ENCODE data around the gene BHLHE23. TPM values are rescaled to one million over a fixed set of nuclear protein-coding genes. Genes with fewer than 3 reads are reported as not detected.

Gene BHLHE23
- total RNA-seq, 1 donor from 2014 or later, result not detected

GRCh38 chr20:62980970-62981369 lies 25.8 kb downstream of the BHLHE23 start:
- TF ChIP-seq CTCF (conservative IDR thresholded peaks at IDR 0.05), result peak; percentile 36
- no peaks in the 10 kb centered on the region for H3K36me3 Mint-ChIP-seq
- DNase-seq (ENCODE audit: extremely low spot score, unreplicated experiment), result no peak
- no peak overlapping the region for H3K27ac Mint-ChIP-seq
- H3K4me1 Mint-ChIP-seq (ENCODE audit: unreplicated experiment), result peaks cover 3% of the 10 kb centered on the region
- no peak overlapping the region for H3K4me3 Mint-ChIP-seq
- H3K9me3 Mint-ChIP-seq, result no peaks in the 10 kb centered on the region
- H3K27me3 Mint-ChIP-seq, result peaks cover 75% of the 10 kb centered on the region

GRCh38 chr20:62980380-62980960 lies 26.3 kb downstream of the BHLHE23 start:
- Mint-ChIP-seq H3K4me1 (ENCODE audit: unreplicated experiment) (peaks cover 3% of the 10 kb centered on the region), H3K36me3 (no peaks in the 10 kb centered on the region), H3K4me3 (no peak overlapping the region), H3K9me3 (no peaks in the 10 kb centered on the region), H3K27ac (no peak overlapping the region), H3K27me3 (peaks cover 79% of the 10 kb centered on the region)
- DNase-seq (ENCODE audit: extremely low spot score, unreplicated experiment), result no peak
- TF ChIP-seq CTCF (conservative IDR thresholded peaks at IDR 0.05), result no peak

GRCh38 chr20:62979876-62980373 lies 26.8 kb downstream of the BHLHE23 start:
- H3K27me3 Mint-ChIP-seq, result peaks cover 81% of the 10 kb centered on the region
- DNase-seq (ENCODE audit: extremely low spot score, unreplicated experiment), result no peak
- H3K36me3 Mint-ChIP-seq, result no peaks in the 10 kb centered on the region
- H3K4me3 Mint-ChIP-seq, result no peak overlapping the region
- H3K4me1 Mint-ChIP-seq (ENCODE audit: unreplicated experiment), result peaks cover 3% of the 10 kb centered on the region
- H3K27ac Mint-ChIP-seq, result no peak overlapping the region
- no peak for TF ChIP-seq CTCF (conservative IDR thresholded peaks at IDR 0.05)
- no peaks in the 10 kb centered on the region for H3K9me3 Mint-ChIP-seq

- peaks cover 81% of the 10 kb centered on the region for H3K27me3 Mint-ChIP-seq
- H3K9me3 Mint-ChIP-seq, result no peaks in the 10 kb centered on the region
- DNase-seq (ENCODE audit: extremely low spot score, unreplicated experiment), result no peak
- peaks cover 3% of the 10 kb centered on the region for H3K4me1 Mint-ChIP-seq (ENCODE audit: unreplicated experiment)
- H3K36me3 Mint-ChIP-seq, result no peaks in the 10 kb centered on the region
- no peak overlapping the region for H3K4me3 Mint-ChIP-seq
- no peak for TF ChIP-seq CTCF (conservative IDR thresholded peaks at IDR 0.05)
- no peak overlapping the region for H3K27ac Mint-ChIP-seq
Measured at GRCh38 chr20:62979310-62979709, 27.5 kb downstream of the BHLHE23 start.

GRCh38 chr20:62978561-62978943 lies 28.2 kb downstream of the BHLHE23 start:
- no peak overlapping the region for H3K4me3 Mint-ChIP-seq
- H3K9me3 Mint-ChIP-seq, result no peaks in the 10 kb centered on the region
- no peak for DNase-seq (ENCODE audit: extremely low spot score, unreplicated experiment)
- no peak overlapping the region for H3K27ac Mint-ChIP-seq
- TF ChIP-seq CTCF (conservative IDR thresholded peaks at IDR 0.05), result no peak
- H3K4me1 Mint-ChIP-seq (ENCODE audit: unreplicated experiment), result peaks cover 3% of the 10 kb centered on the region
- no peaks in the 10 kb centered on the region for H3K36me3 Mint-ChIP-seq
- H3K27me3 Mint-ChIP-seq, result peaks cover 81% of the 10 kb centered on the region
